ENCODE data around the gene CCDC117. TPM values are rescaled to one million over a fixed set of nuclear protein-coding genes. Genes with fewer than 3 reads are reported as not detected.

CCDC117 gene
- total and polyA plus RNA-seq, 2 donors (not counting 1 experiment from before 2014, with no cell fraction given): 12.4 to 16.7 TPM

DNA sequence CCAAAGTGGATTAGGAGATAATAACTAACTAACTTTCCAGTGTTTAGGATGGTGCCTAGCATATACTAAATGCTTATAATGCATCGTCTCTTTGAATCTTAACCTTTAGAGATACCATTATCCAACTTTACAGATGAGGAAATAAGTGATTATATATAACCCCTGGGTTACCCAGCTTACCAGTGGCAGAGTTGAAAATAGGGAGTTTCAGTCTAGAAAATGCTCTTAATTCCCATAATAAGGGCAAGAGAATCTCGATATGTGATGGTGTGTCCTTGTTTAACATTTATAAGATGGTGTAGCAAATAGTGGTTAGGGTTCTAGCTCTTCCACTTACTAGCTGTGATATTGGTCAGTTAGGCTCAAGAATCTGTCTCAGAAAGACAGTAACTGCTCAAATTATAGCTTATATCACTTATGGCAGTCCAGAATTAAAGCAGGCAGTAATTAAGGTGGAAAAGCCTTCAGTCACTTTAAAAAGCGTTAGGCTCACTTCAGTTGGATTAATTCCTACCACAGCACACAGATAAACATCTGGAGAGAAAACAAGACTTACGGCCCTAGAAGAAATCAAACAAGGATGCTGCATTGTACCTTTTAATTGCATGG lies 21.6 kb downstream of the CCDC117 start:
- TF ChIP-seq EZH2 (IDR thresholded peaks at IDR 0.05; ENCODE audit: low read length, missing control alignments) (no peak), CTCF (conservative IDR thresholded peaks at IDR 0.05 in 1 of 2, IDR thresholded peaks at IDR 0.05 in 1 of 2; ENCODE audit: low read depth in 1 of 2, low read length in 2 of 2) (no peak)
- no peak overlapping the region for H3K4me3 ChIP-seq (replicated peaks in 1 of 4; ENCODE audit: control extremely low read depth in 1 of 4, insufficient read depth in 1 of 4, low read depth in 3 of 4, low read length in 4 of 4)
- peaks cover 36% of the 10 kb centered on the region for H3K79me2 ChIP-seq (ENCODE audit: control insufficient read depth, insufficient read depth, low read length)
- H3K9ac ChIP-seq (ENCODE audit: insufficient read depth, low read length): no peak overlapping the region
- peaks cover 18% of the 10 kb centered on the region for H3K36me3 ChIP-seq (ENCODE audit: control insufficient read depth, insufficient read depth, low read length)
- H3K9me3 ChIP-seq (ENCODE audit: control insufficient read depth, insufficient read depth, low read depth, low read length): no peaks in the 10 kb centered on the region
- no peak overlapping the region for H3K27ac ChIP-seq (ENCODE audit: insufficient read depth, low read length)
- no peak for DNase-seq (ENCODE audit: low read depth in 2 of 2)
- H4K20me1 ChIP-seq (ENCODE audit: control insufficient read depth, extremely low read depth, insufficient read depth, low read length): no peaks in the 10 kb centered on the region
- no peak overlapping the region for H2AFZ ChIP-seq (ENCODE audit: low read length)
- no peak overlapping the region for H3K4me2 ChIP-seq (ENCODE audit: extremely low read depth, insufficient read depth, low read length)
- peaks cover 2% of the 10 kb centered on the region for H3K4me1 ChIP-seq (ENCODE audit: control insufficient read depth, extremely low read depth, insufficient read depth, low read length)
- no peaks in the 10 kb centered on the region for H3K27me3 ChIP-seq (ENCODE audit: control insufficient read depth, insufficient read depth, low read length)

- no peak for DNase-seq (ENCODE audit: low read depth in 2 of 2)
- H3K27me3 ChIP-seq (ENCODE audit: control insufficient read depth, insufficient read depth, low read length): no peaks in the 10 kb centered on the region
- no peak overlapping the region for H3K4me2 ChIP-seq (ENCODE audit: extremely low read depth, insufficient read depth, low read length)
- H3K4me1 ChIP-seq (ENCODE audit: control insufficient read depth, extremely low read depth, insufficient read depth, low read length): peaks cover 2% of the 10 kb centered on the region
- H3K9ac ChIP-seq (ENCODE audit: insufficient read depth, low read length): no peak overlapping the region
- TF ChIP-seq EZH2 (IDR thresholded peaks at IDR 0.05; ENCODE audit: low read length, missing control alignments) (no peak), CTCF (conservative IDR thresholded peaks at IDR 0.05 in 1 of 2, IDR thresholded peaks at IDR 0.05 in 1 of 2; ENCODE audit: low read depth in 1 of 2, low read length in 2 of 2) (no peak)
- H3K27ac ChIP-seq (ENCODE audit: insufficient read depth, low read length): no peak overlapping the region
- H4K20me1 ChIP-seq (ENCODE audit: control insufficient read depth, extremely low read depth, insufficient read depth, low read length): no peaks in the 10 kb centered on the region
- no peak overlapping the region for H3K4me3 ChIP-seq (replicated peaks in 1 of 4; ENCODE audit: control extremely low read depth in 1 of 4, insufficient read depth in 1 of 4, low read depth in 3 of 4, low read length in 4 of 4)
- H3K79me2 ChIP-seq (ENCODE audit: control insufficient read depth, insufficient read depth, low read length): peaks cover 47% of the 10 kb centered on the region
- no peak overlapping the region for H2AFZ ChIP-seq (ENCODE audit: low read length)
- no peaks in the 10 kb centered on the region for H3K9me3 ChIP-seq (ENCODE audit: control insufficient read depth, insufficient read depth, low read depth, low read length)
- peaks cover 18% of the 10 kb centered on the region for H3K36me3 ChIP-seq (ENCODE audit: control insufficient read depth, insufficient read depth, low read length)
Measured at GRCh38 chr22:28795071-28795693, 22.7 kb downstream of the CCDC117 start.

DNA sequence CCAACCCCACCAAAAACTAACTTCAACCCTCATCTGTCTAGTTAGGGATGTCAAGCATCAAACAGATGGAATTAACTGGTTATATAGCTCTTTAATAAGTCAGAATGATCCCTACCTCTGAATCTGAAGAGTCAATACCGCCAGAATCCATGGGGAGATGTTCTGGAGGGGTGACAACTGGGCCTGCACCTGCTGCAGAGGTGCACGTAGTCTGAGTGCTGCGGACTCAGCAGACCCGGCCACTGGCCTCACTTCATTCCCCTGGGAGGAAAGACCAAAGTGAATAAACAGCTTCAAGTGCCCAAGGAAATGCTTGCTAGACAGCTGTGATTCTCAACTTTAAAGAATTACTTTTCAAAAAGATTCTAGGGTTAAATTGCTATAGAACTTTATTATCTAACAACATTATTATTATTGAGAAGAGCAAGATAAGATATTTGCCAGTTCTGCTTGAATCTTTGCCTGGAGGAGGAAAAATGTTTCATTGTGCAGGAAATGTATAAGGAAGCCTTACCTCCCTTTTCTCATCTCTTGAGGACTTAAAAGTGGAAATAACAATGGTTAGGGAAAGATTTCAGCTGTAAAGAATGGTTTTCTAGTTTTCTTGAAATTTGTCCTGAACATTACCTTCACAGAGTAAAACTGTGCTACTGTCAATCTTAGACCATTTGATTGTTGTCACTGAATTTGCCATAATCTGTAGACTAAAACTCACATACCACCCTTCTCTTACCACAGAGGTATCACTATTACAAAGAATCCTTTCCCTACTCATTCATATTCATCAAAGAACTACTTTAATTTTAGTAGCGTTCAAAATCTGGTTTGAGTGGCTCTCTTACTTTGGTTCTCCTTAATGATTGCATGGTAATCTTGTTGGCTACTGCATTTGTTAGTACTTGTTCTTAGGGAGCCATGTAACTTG lies 23.7 kb downstream of the CCDC117 start:
- H3K79me2 ChIP-seq (ENCODE audit: control insufficient read depth, insufficient read depth, low read length): peaks cover 48% of the 10 kb centered on the region
- H3K27me3 ChIP-seq (ENCODE audit: control insufficient read depth, insufficient read depth, low read length): no peaks in the 10 kb centered on the region
- H2AFZ ChIP-seq (ENCODE audit: low read length): no peak overlapping the region
- no peak for DNase-seq (ENCODE audit: low read depth in 2 of 2)
- no peak overlapping the region for H3K4me3 ChIP-seq (replicated peaks in 1 of 4; ENCODE audit: control extremely low read depth in 1 of 4, insufficient read depth in 1 of 4, low read depth in 3 of 4, low read length in 4 of 4)
- H3K27ac ChIP-seq (ENCODE audit: insufficient read depth, low read length): no peak overlapping the region
- peak overlapping the region; percentile 9 for H3K4me2 ChIP-seq (ENCODE audit: extremely low read depth, insufficient read depth, low read length)
- H3K9ac ChIP-seq (ENCODE audit: insufficient read depth, low read length): no peak overlapping the region
- H3K36me3 ChIP-seq (ENCODE audit: control insufficient read depth, insufficient read depth, low read length): peaks cover 18% of the 10 kb centered on the region
- H3K9me3 ChIP-seq (ENCODE audit: control insufficient read depth, insufficient read depth, low read depth, low read length): no peaks in the 10 kb centered on the region
- no peaks in the 10 kb centered on the region for H4K20me1 ChIP-seq (ENCODE audit: control insufficient read depth, extremely low read depth, insufficient read depth, low read length)
- TF ChIP-seq CTCF (conservative IDR thresholded peaks at IDR 0.05 in 1 of 2, IDR thresholded peaks at IDR 0.05 in 1 of 2; ENCODE audit: low read depth in 1 of 2, low read length in 2 of 2) (no peak), EZH2 (IDR thresholded peaks at IDR 0.05; ENCODE audit: low read length, missing control alignments) (no peak)
- H3K4me1 ChIP-seq (ENCODE audit: control insufficient read depth, extremely low read depth, insufficient read depth, low read length): peaks cover 2% of the 10 kb centered on the region
